Vagina (tissue), 2 donors: ENCODE data around the gene TGFBRAP1. TPM values are rescaled to one million over a fixed set of nuclear protein-coding genes. Genes with fewer than 3 reads are reported as not detected.
A peak's percentile ranks its signal among the peaks of the same experiment; 100 is the strongest.

Experiments used
- DNase-seq, 2 donors: peaks; one replicate each; pipeline ENCODE4 v3.0.0-alpha.2; 2017; ENCODE audit errors: extremely low spot score in 2 of 2
- H3K27ac ChIP-seq: fragments of 200-600 bp; sonication (generic); one replicate; pipeline ENCODE4 v1.5.1; 2019
- H3K27me3 ChIP-seq: fragments of 200-600 bp; sonication (generic); one replicate; pipeline ENCODE4 v1.5.1; 2019
- H3K36me3 ChIP-seq, 2 donors: fragments of 200-600 bp; sonication (generic); one replicate each; pipeline ENCODE4 v1.5.1; 2017 to 2019
- H3K4me1 ChIP-seq: fragments of 200-600 bp; sonication (generic); one replicate; pipeline ENCODE4 v1.5.1; 2019
- H3K4me3 ChIP-seq, 2 donors: fragments of 200-600 bp; sonication (generic); 1 replicate in 1 of 2; 2 replicates in 1 of 2; pipeline ENCODE4 v1.5.1; 2016 to 2019
- H3K9me3 ChIP-seq: fragments of 200-600 bp; sonication (generic); one replicate; pipeline ENCODE4 v1.5.1; 2019
- POLR2A ChIP-seq, 2 donors: fragments of 450-650 bp; IDR thresholded peaks; one replicate each; pipeline ENCODE4 v1.6.1; 2017; ENCODE audit warnings: antibody characterized with exemption in 2 of 2, mild to moderate bottlenecking in 2 of 2, moderate library complexity in 2 of 2
- POLR2AphosphoS5 ChIP-seq, 2 donors: sonication (generic); formaldehyde crosslinking; IDR thresholded peaks; one replicate each; pipeline ENCODE4 v1.9.0; 2017; ENCODE audit warnings: antibody characterized with exemption in 2 of 2, mild to moderate bottlenecking in 2 of 2, low read depth in 1 of 2; ENCODE audit not compliant: insufficient read depth in 1 of 2
- intact Hi-C: fragments of 100-400 bp; cut with DNase I; formaldehyde crosslinking; loops from one replicate; pipeline ENCODE4 v1.15.1; 2023
- total RNA-seq: library from RNA; depleted of rRNA; stranded (reverse); fragments of >200 nt; gene quantifications from one replicate; pipeline ENCODE4 v1.2.3, GENCODE V29; 2016
- TF ChIP-seq, protein P1 (sequence below), 3 experiments: fragments of 450-650 bp in 2 of 3; fragments of 200-600 bp in 1 of 3; sonication (generic) in 1 of 3; IDR thresholded peaks; one replicate each; pipeline ENCODE4 v1.5.1; 2017 to 2019; ENCODE audit warnings: antibody characterized with exemption in 3 of 3, mild to moderate bottlenecking in 2 of 3, moderate library complexity in 2 of 3

The TGFBRAP1 gene
- total RNA-seq, 1 donor from 2014 or later = 20.1 TPM

DNA sequence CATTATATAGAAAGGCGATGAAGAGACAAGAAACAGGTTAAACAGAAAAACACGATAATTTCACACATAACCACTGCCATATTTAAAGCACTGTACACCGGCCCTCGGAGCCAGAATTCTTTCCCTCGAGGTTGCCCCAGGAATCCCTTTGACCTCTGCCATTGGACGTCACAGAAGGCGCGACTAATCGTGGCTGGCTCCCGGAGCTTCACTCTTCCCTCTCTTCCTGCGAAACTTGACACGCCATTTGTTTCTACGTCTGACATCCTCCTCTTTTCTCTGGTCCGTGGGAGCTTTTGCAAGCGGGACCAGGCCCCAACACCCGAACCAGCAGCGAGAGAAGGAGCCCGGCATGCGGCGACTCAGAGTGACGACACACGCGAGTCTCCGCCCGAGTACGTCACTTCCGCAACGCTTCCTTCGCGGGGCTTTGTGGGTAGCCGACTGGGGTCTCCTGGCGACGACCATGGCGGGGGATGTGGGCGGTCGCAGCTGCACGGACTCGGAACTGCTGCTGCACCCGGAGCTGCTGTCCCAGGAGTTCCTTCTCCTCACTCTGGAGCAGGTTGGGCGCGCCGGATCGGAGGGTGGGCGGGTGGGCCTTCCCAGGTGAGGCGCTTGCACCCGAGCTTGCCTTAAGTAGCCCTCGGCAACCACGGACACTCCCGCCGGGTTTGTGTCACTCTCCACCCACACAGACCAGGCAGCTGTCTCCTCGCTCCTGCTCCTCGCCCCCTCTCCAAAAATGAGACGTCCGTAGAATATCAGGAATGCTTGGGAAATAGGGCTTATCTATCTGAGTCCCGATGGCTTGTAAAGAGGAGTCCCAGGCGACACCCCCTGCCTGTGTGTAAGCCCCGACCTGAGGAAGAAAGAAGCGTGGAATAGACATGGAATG is 7.8 kb upstream of the TGFBRAP1 start, which contains the start of gene C2orf49:
C2orf49 (plus strand) TSS at position 419 of the 898 bp plus-strand sequence; CDS start at position 467, 48 bp downstream.
- intact Hi-C loops = no loop called here
- DNase-seq = peak in 1 of 2 donors; percentile 94
- Histone ChIP-seq H3K27ac (peak within 1 kb of the TSS; percentile 91), H3K36me3 (peaks cover 0 to 16% of the 10 kb centered on the region in 2 donors), H3K9me3 (no peaks in the 10 kb centered on the region), H3K4me3 (peak within 1 kb of the TSS; percentile 81 to 84), H3K27me3 (no peaks in the 10 kb centered on the region), H3K4me1 (peaks cover 27% of the 10 kb centered on the region)
- TF ChIP-seq, protein P1, sequence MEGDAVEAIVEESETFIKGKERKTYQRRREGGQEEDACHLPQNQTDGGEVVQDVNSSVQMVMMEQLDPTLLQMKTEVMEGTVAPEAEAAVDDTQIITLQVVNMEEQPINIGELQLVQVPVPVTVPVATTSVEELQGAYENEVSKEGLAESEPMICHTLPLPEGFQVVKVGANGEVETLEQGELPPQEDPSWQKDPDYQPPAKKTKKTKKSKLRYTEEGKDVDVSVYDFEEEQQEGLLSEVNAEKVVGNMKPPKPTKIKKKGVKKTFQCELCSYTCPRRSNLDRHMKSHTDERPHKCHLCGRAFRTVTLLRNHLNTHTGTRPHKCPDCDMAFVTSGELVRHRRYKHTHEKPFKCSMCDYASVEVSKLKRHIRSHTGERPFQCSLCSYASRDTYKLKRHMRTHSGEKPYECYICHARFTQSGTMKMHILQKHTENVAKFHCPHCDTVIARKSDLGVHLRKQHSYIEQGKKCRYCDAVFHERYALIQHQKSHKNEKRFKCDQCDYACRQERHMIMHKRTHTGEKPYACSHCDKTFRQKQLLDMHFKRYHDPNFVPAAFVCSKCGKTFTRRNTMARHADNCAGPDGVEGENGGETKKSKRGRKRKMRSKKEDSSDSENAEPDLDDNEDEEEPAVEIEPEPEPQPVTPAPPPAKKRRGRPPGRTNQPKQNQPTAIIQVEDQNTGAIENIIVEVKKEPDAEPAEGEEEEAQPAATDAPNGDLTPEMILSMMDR (IDR thresholded peaks at IDR 0.05) = no peak
- TF ChIP-seq POLR2AphosphoS5 (IDR thresholded peaks at IDR 0.05; ENCODE audit: insufficient read depth in 1 of 2, low read depth in 1 of 2) (peak; percentile 93 to 95), POLR2A (IDR thresholded peaks at IDR 0.05) (no peak)

DNA sequence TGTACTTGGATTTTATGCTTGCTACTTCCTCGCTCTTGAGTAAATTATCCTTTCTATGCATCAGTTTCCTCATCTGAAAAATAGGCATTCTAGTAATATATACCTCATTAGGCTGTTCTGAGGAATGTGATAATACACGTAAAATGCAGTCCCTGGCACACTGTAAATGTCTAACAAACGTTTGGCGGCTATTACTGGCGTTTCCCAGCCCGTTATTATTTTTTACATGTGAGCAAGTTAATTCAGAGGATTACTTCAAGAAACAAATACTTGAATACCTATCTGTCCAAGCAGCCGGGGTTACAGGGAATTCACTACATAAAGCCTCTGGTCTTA is 7.2 kb upstream of the TGFBRAP1 start:
- no peaks in the 10 kb centered on the region for H3K9me3 ChIP-seq
- no peak for DNase-seq
- intact Hi-C loops = no loop called here
- TF ChIP-seq, protein P1 (IDR thresholded peaks at IDR 0.05) = no peak
- TF ChIP-seq POLR2A (IDR thresholded peaks at IDR 0.05) (no peak), POLR2AphosphoS5 (IDR thresholded peaks at IDR 0.05; ENCODE audit: insufficient read depth in 1 of 2, low read depth in 1 of 2) (no peak)
- no peaks in the 10 kb centered on the region for H3K27me3 ChIP-seq
- H3K27ac ChIP-seq = peak overlapping the region; percentile 91
- H3K4me1 ChIP-seq = peaks cover 27% of the 10 kb centered on the region
- H3K4me3 ChIP-seq = peak overlapping the region; percentile 81 to 84
- peaks cover 0 to 10% of the 10 kb centered on the region in 2 donors for H3K36me3 ChIP-seq

DNA sequence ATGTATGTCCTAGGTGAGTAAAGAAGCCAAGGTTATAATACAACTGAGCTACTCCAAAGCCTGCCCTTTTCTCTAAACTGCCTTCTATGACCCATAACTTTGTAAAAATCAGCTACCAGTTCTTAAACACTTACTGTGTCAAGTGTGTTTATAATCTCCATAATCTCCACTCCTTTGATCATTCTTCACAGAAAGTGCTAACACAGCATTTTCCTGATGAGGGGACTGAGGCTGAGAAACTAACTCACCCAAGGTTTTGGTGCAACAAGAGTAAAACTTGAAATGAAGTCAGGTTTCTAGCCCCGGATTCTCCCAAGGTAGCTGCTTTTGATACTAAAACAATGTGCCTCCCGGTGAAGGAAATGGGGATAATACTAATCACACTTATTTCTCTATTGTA is 5.9 kb upstream of the TGFBRAP1 start:
- no peak for TF ChIP-seq POLR2A (IDR thresholded peaks at IDR 0.05)
- TF ChIP-seq POLR2AphosphoS5 (IDR thresholded peaks at IDR 0.05; ENCODE audit: insufficient read depth in 1 of 2, low read depth in 1 of 2) = no peak
- TF ChIP-seq, protein P1 (IDR thresholded peaks at IDR 0.05) = no peak
- no peaks in the 10 kb centered on the region for H3K9me3 ChIP-seq
- intact Hi-C loops = no loop called here

DNA sequence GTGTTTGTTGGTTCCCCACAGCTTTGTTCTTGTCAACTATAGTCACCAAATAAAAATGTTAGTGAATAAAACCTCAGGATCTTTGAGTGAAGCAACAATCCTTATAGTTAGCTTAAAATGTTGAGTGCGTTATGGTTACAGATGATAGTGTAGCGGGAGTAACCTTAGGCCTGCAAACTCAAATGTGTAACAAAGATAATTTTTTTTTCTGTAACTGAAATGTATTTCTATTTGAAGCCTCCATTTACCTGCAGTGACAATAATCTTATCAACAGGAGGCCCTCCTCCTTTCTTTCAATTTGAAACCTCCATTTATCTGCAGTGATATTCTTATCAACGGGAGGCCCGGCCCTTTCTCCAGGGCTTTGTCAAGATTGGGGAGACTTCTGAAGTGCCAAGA is 4.7 kb upstream of the TGFBRAP1 start:
- intact Hi-C loops = no loop called here
- TF ChIP-seq POLR2AphosphoS5 (IDR thresholded peaks at IDR 0.05; ENCODE audit: insufficient read depth in 1 of 2, low read depth in 1 of 2) (no peak), POLR2A (IDR thresholded peaks at IDR 0.05) (no peak)
- TF ChIP-seq, protein P1 (IDR thresholded peaks at IDR 0.05) = no peak
- DNase-seq = no peak

More for the DNA sequence above, 5.9 kb upstream of the TGFBRAP1 start:
- Histone ChIP-seq H3K27ac (no peak overlapping the region), H3K27me3 (no peaks in the 10 kb centered on the region), H3K4me3 (no peak overlapping the region), H3K36me3 (no peaks in the 10 kb centered on the region), H3K4me1 (peaks cover 29% of the 10 kb centered on the region)
- DNase-seq = no peak

More for the DNA sequence above, 4.7 kb upstream of the TGFBRAP1 start:
- Histone ChIP-seq H3K4me3 (no peak overlapping the region), H3K4me1 (peaks cover 29% of the 10 kb centered on the region), H3K9me3 (no peaks in the 10 kb centered on the region), H3K36me3 (no peaks in the 10 kb centered on the region), H3K27ac (no peak overlapping the region), H3K27me3 (no peaks in the 10 kb centered on the region)
